ENCODE results near the gene SCAMP3. TPM values are rescaled to one million over a fixed set of nuclear protein-coding genes. Genes with fewer than 3 reads are reported as not detected.
"Not testable (repeated sequence)": the region's sequence is repeated elsewhere in the genome, so short reads cannot be mapped to it uniquely, and the experiment has no call there.

The SCAMP3 gene
- total RNA-seq, 1 experiment from 2014 or later, result 104 TPM

- no TSS peak for BruUV-seq (replicated peaks)
- H3K9me3 Mint-ChIP-seq (ENCODE audit: low read depth, unreplicated experiment), result no peaks in the 10 kb centered on the region
- H3K27me3 Mint-ChIP-seq (ENCODE audit: unreplicated experiment), result no peaks in the 10 kb centered on the region
- H3K36me3 Mint-ChIP-seq (ENCODE audit: insufficient read depth, unreplicated experiment), result peaks cover 18% of the 10 kb centered on the region
- TF ChIP-seq, protein P1, sequence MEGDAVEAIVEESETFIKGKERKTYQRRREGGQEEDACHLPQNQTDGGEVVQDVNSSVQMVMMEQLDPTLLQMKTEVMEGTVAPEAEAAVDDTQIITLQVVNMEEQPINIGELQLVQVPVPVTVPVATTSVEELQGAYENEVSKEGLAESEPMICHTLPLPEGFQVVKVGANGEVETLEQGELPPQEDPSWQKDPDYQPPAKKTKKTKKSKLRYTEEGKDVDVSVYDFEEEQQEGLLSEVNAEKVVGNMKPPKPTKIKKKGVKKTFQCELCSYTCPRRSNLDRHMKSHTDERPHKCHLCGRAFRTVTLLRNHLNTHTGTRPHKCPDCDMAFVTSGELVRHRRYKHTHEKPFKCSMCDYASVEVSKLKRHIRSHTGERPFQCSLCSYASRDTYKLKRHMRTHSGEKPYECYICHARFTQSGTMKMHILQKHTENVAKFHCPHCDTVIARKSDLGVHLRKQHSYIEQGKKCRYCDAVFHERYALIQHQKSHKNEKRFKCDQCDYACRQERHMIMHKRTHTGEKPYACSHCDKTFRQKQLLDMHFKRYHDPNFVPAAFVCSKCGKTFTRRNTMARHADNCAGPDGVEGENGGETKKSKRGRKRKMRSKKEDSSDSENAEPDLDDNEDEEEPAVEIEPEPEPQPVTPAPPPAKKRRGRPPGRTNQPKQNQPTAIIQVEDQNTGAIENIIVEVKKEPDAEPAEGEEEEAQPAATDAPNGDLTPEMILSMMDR (IDR thresholded peaks at IDR 0.05; ENCODE audit: unreplicated experiment), result no peak
- no peak overlapping the region for H3K27ac Mint-ChIP-seq (ENCODE audit: unreplicated experiment)
- CTCF ChIA-PET, result interaction anchor here (0.7 to 3.6 kb wide), 15 partner anchors 9 to 479 kb away, joined by 3 to 44 read pairs (median 5); partner anchors contain the start of genes CLK2, FDPS, SCAMP3 and THBS3
- no peak overlapping the region for H3K4me3 Mint-ChIP-seq (ENCODE audit: low read depth, unreplicated experiment)
- DNase-seq, result no peak
- H3K4me1 Mint-ChIP-seq (ENCODE audit: low read depth, unreplicated experiment), result peaks cover 15% of the 10 kb centered on the region
- intact Hi-C loops (cut with micrococcal nuclease; ENCODE audit: unreplicated experiment), result loop anchor here (2.0 kb wide), 1 partner anchor 75 kb away; no protein-coding TSS in a partner anchor
Observed at GRCh38 chr1:155250246-155250632, 11.9 kb downstream of the SCAMP3 start.

DNA sequence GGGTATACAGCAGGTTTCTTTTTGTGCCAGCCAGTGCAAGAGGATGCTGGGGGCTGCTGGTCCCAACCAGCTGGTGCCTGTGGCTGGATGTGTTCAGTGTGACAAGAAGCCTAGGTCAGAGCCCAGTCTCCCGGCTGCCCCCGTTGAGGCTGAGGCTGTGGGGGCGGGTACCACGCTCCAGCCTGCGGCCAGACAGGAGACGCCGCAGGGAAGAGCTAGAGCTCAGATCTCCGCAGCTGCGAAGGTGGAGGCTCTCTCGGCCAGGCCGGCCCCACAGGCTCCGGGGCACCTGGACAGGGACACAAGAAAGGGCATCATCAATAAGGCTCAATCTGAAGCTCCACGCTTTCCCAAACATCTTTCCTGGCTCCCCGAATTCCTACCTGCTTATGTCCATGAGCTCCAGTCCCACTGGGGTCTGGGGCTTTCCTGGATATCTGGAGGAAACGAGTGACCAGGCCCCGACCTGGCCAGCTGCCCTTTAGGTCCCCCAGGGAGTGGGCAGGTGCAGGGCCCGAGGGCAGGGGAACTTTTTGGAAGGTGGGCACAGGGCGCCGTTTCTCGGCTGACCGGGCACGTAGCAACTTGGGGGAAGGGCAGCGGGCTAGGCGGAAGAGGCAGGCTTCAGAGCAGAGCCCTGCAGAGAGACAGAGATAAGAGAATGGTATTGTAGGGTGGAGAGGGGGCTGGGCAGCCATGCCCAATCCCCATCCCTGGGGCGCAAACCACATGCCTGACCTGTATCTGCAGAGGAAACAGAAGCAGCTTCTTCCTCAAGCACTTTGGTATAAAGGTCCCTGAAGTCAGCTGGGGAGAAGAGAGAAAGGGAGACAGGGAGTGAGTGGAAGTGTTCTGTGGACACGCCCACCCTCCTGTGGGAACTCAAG, 14.2 kb downstream of the SCAMP3 start:
- no peak for DNase-seq
- BruUV-seq (replicated peaks), result no TSS peak
- TF ChIP-seq, protein P1 (IDR thresholded peaks at IDR 0.05; ENCODE audit: unreplicated experiment), result no peak
- H3K9me3 Mint-ChIP-seq (ENCODE audit: low read depth, unreplicated experiment), result no peaks in the 10 kb centered on the region
- CTCF ChIA-PET, result interaction anchor here (0.6 kb wide), 1 partner anchor 124 kb away, joined by 3 read pairs; no protein-coding TSS in a partner anchor
- no peaks in the 10 kb centered on the region for H3K27me3 Mint-ChIP-seq (ENCODE audit: unreplicated experiment)
- intact Hi-C loops (cut with micrococcal nuclease; ENCODE audit: unreplicated experiment), result no loop called here
- H3K27ac Mint-ChIP-seq (ENCODE audit: unreplicated experiment), result no peak overlapping the region
- H3K4me3 Mint-ChIP-seq (ENCODE audit: low read depth, unreplicated experiment), result no peak overlapping the region
- H3K4me1 Mint-ChIP-seq (ENCODE audit: low read depth, unreplicated experiment), result peaks cover 9% of the 10 kb centered on the region
- H3K36me3 Mint-ChIP-seq (ENCODE audit: insufficient read depth, unreplicated experiment), result peaks cover 16% of the 10 kb centered on the region

DNA sequence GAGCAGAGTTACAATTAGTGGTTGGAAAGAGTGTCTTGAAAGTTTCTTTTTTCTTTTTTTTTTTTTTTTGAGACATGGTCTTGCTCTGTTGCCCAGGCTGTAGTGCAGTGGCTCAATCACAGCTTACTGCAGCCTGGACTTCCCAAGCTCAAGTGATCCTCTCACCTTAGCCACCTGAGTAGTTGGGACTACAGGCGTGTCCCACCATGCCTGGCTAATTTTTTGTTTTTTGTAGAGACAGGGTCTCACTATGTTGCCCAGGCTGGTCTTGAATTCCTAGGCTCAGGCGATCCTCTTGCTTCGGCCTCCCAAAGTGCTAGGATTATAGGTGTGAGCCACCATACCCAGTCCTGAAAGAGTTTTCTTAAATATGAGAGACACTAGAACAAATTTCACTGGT, 15.4 kb downstream of the SCAMP3 start:
- H3K9me3 Mint-ChIP-seq (ENCODE audit: low read depth, unreplicated experiment); H3K27me3 Mint-ChIP-seq (ENCODE audit: unreplicated experiment); H3K27ac Mint-ChIP-seq (ENCODE audit: unreplicated experiment); BruUV-seq (replicated peaks); DNase-seq; H3K4me1 Mint-ChIP-seq (ENCODE audit: low read depth, unreplicated experiment); H3K4me3 Mint-ChIP-seq (ENCODE audit: low read depth, unreplicated experiment); intact Hi-C loops (cut with micrococcal nuclease; ENCODE audit: unreplicated experiment): not testable (repeated sequence)
- peaks cover 16% of the 10 kb centered on the region for H3K36me3 Mint-ChIP-seq (ENCODE audit: insufficient read depth, unreplicated experiment)
- CTCF ChIA-PET, result interaction anchor here (0.6 kb wide), 1 partner anchor 412 kb away, joined by 3 read pairs; no protein-coding TSS in a partner anchor

GRCh38 chr1:155245163-155245524, 17.0 kb downstream of the SCAMP3 start:
- Mint-ChIP-seq H3K4me3 (ENCODE audit: low read depth, unreplicated experiment) (peak overlapping the region; percentile 69), H3K27me3 (ENCODE audit: unreplicated experiment) (no peaks in the 10 kb centered on the region), H3K4me1 (ENCODE audit: low read depth, unreplicated experiment) (peaks cover 20% of the 10 kb centered on the region), H3K36me3 (ENCODE audit: insufficient read depth, unreplicated experiment) (peaks cover 25% of the 10 kb centered on the region), H3K9me3 (ENCODE audit: low read depth, unreplicated experiment) (no peaks in the 10 kb centered on the region), H3K27ac (ENCODE audit: unreplicated experiment) (no peak overlapping the region)
- intact Hi-C loops (cut with micrococcal nuclease; ENCODE audit: unreplicated experiment), result no loop called here
- CTCF ChIA-PET, result interaction anchor here (1.3 kb wide), 1 partner anchor 72 kb away, joined by 4 read pairs; the partner anchor contains the start of gene KRTCAP2
- TF ChIP-seq, protein P1 (IDR thresholded peaks at IDR 0.05; ENCODE audit: unreplicated experiment), result no peak
- no TSS peak for BruUV-seq (replicated peaks)
- no peak for DNase-seq

Measured in Calu3 (cell line).